Panc1 (cell line): ENCODE data around the gene PCDHA12. TPM values are rescaled to one million over a fixed set of nuclear protein-coding genes. Genes with fewer than 3 reads are reported as not detected.
"Not testable (repeated sequence)": the region's sequence is repeated elsewhere in the genome, so short reads cannot be mapped to it uniquely, and the experiment has no call there.

Experiments used
- ATAC-seq: fragments of 200-7000 bp; cut with Tn5 transposase; 2 replicates; pipeline ENCODE4 v1.9.1; 2020; ENCODE audit warnings: mild to moderate bottlenecking, moderate library complexity
- BruUV-seq: library from RNA; stranded (reverse); fragments of 400-500 nt; replicated peaks from 2 replicates; lab custom pipeline; 2021; lab: Mats Ljungman, UMichigan
- CTCF ChIA-PET: fragments of 300-600 bp; sonication (Branson Sonifier 250); formaldehyde crosslinking; loops from one replicate; lab custom pipeline; 2022; ENCODE audit warnings: antibody characterized with exemption; lab: Charles Lee
- POLR2A ChIA-PET: fragments of 300-600 bp; sonication (Branson Sonifier 250); formaldehyde crosslinking; loops from one replicate; lab custom pipeline; 2022; ENCODE audit warnings: antibody characterized with exemption; lab: Charles Lee
- DNase-seq: peaks from one replicate; pipeline ENCODE4 v3.0.0-alpha.2; 2010; ENCODE audit warnings: low read depth, low spot score
- H3K27ac ChIP-seq: 2 replicates; pipeline ENCODE4 v1.5.1; 2011; ENCODE audit warnings: mild to moderate bottlenecking, low read length, inconsistent platforms
- H3K27me3 ChIP-seq: fragments of 200-500 bp; sonication (Bioruptor generic); 2 replicates; pipeline ENCODE4 v1.6.0; 2014; ENCODE audit warnings: low read length, inconsistent platforms; ENCODE audit not compliant: control insufficient read depth, insufficient read depth
- H3K36me3 ChIP-seq: fragments of 200-500 bp; sonication (Bioruptor generic); 2 replicates; pipeline ENCODE4 v1.5.1; 2014; ENCODE audit warnings: inconsistent platforms, mild to moderate bottlenecking, low read length, moderate library complexity; ENCODE audit not compliant: control insufficient read depth, insufficient read depth
- H3K4me1 ChIP-seq: 2 replicates; pipeline ENCODE4 v1.5.1; 2011; ENCODE audit warnings: inconsistent platforms, mild to moderate bottlenecking, low read length, moderate library complexity; ENCODE audit not compliant: control insufficient read depth, insufficient read depth
- H3K4me3 ChIP-seq, 2 experiments: 2 replicates each; pipeline ENCODE4 v1.5.1; 2011 to 2012; ENCODE audit warnings: low read depth in 2 of 2, low read length in 2 of 2, mild to moderate bottlenecking in 2 of 2, inconsistent platforms in 1 of 2, moderate library complexity in 1 of 2
- H3K9me3 ChIP-seq: fragments of 200-500 bp; sonication (Bioruptor generic); 2 replicates; pipeline ENCODE4 v1.5.1; 2014; ENCODE audit warnings: low read depth, mild to moderate bottlenecking, inconsistent platforms, low read length, moderate library complexity; ENCODE audit not compliant: control insufficient read depth, insufficient read depth
- REST ChIP-seq, 2 experiments: IDR thresholded peaks; 2 replicates each; pipeline ENCODE4 v1.6.1; 2011 to 2012; ENCODE audit warnings: low read depth in 2 of 2, control low read depth in 1 of 2, low read length in 1 of 2, mild to moderate bottlenecking in 1 of 2, moderate library complexity in 1 of 2; ENCODE audit not compliant: insufficient read depth in 1 of 2
- SIN3A ChIP-seq: IDR thresholded peaks from 2 replicates; pipeline ENCODE4 v1.6.1; 2012; ENCODE audit warnings: low read depth, mild to moderate bottlenecking, low read length, moderate library complexity, borderline replicate concordance; ENCODE audit not compliant: insufficient read depth
- in situ Hi-C: cut with HindIII; loops from 2 replicates; pipeline ENCODE4 v1.10.0; 2016; ENCODE audit warnings: low sequenced_read_pairs, low pct_unique_long_range_greater_than_20kb
- intact Hi-C: fragments of 100-400 bp; cut with micrococcal nuclease; formaldehyde crosslinking; loops from one replicate; pipeline ENCODE4 v1.10.0; 2022; ENCODE audit not compliant: unreplicated experiment
- total RNA-seq: library from RNA; stranded (reverse); gene quantifications from one replicate; pipeline ENCODE4 v1.2.1, GENCODE V29; 2021; ENCODE audit not compliant: unreplicated experiment

The PCDHA12 gene
- total RNA-seq, 1 experiment from 2014 or later = 10.0 TPM

GRCh38 chr5:140870221-140871201 lies 4.6 kb upstream of the PCDHA12 start:
- DNase-seq (no peak), ATAC-seq (no peak)
- TF ChIP-seq REST (IDR thresholded peaks at IDR 0.05; ENCODE audit: insufficient read depth in 1 of 2, low read depth in 2 of 2, low read length in 1 of 2) = 0 out of 4 replicates have a peak, but pooled peaks of 1 of the 2 experiments have one; percentile 47
- no peak for TF ChIP-seq SIN3A
- CTCF ChIA-PET = interaction anchor here (0.6 kb wide), 1 partner anchor 171 kb away, joined by 3 read pairs; no protein-coding TSS in a partner anchor
- Histone ChIP-seq H3K4me1 (no peaks in the 10 kb centered on the region), H3K36me3 (no peaks in the 10 kb centered on the region), H3K27ac (no peak overlapping the region), H3K27me3 (no peaks in the 10 kb centered on the region), H3K4me3 (no peak overlapping the region), H3K9me3 (no peaks in the 10 kb centered on the region)
- in situ Hi-C loops = no loop called here
- intact Hi-C loops = no loop called here
- BruUV-seq = no TSS peak
- POLR2A ChIA-PET = no interaction called here

- H3K9me3 ChIP-seq, H3K4me3 ChIP-seq, ATAC-seq, POLR2A ChIA-PET, H3K27ac ChIP-seq, DNase-seq, BruUV-seq, in situ Hi-C loops, H3K4me1 ChIP-seq, intact Hi-C loops, H3K27me3 ChIP-seq, H3K36me3 ChIP-seq: not testable (repeated sequence)
- CTCF ChIA-PET = interaction anchor here (1.8 kb wide), 1 partner anchor 163 kb away, joined by 15 read pairs; no protein-coding TSS in a partner anchor
- peak in 1 of 2 experiments; percentile 40; a peak in 1 of 4 replicates for TF ChIP-seq REST (IDR thresholded peaks at IDR 0.05; ENCODE audit: insufficient read depth in 1 of 2, low read depth in 2 of 2, low read length in 1 of 2)
Measured at GRCh38 chr5:140876541-140877261, 1.6 kb downstream of the PCDHA12 start.
